GM10847 (cell line): ENCODE measurements around the gene CREB3L4.
A peak's percentile ranks its signal among the peaks of the same experiment; 100 is the strongest.

Source experiments
- POLR2A ChIP-seq: IDR thresholded peaks from 2 replicates; pipeline ENCODE4 v1.6.1; 2011; ENCODE audit not compliant: insufficient read length; ENCODE audit errors: extremely low read depth

The CREB3L4 gene, protein sequence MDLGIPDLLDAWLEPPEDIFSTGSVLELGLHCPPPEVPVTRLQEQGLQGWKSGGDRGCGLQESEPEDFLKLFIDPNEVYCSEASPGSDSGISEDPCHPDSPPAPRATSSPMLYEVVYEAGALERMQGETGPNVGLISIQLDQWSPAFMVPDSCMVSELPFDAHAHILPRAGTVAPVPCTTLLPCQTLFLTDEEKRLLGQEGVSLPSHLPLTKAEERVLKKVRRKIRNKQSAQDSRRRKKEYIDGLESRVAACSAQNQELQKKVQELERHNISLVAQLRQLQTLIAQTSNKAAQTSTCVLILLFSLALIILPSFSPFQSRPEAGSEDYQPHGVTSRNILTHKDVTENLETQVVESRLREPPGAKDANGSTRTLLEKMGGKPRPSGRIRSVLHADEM

DNA sequence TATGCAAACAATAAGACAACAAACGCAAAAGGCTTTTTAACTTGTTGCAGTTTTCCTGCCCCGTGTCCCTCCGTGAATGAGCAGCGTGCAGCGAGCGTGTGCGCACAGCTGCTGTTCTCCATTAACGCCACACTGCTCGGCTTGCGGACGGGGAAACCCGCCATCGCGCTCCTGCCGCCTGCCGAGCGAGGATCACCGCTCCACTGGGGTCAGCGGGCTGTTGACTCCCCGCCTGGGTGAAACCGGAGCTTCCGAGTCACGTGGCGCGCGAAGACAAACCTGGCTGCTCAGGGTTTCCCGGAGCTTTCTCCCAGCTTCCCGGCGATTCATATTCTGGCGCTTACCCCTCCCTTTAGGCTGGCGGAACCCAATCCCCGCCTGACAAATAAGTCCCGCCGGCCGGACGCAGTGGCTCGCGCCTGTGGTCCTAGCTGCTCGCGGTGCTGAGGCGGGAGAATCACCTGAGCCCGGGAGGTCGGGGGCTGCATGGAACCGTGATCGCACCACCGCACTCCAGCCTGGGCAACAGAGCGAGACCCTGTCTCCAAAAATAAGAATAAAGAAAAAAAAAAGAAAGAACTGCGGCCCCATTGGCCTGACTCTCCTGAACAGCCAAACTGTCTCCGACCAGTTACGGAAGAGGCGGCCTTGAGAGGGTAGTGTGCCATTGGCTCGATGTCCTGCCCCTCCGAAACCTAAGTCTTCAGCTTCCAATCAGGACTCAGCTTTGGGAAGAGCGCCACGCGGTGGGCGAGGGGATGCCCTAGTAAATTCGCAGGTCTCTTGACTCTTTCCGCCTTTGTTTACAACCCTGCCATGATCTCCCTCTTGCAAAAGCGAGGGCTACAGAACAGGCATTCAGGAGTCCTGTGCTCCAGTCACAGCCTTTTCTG, at the start of gene CREB3L4:
Gene CREB3L4, plus strand, starts transcription at position 796 of the 893 bp plus-strand sequence. CDS start 624 bp downstream, outside the sequence.
- TF ChIP-seq POLR2A, result peak; percentile 69

DNA sequence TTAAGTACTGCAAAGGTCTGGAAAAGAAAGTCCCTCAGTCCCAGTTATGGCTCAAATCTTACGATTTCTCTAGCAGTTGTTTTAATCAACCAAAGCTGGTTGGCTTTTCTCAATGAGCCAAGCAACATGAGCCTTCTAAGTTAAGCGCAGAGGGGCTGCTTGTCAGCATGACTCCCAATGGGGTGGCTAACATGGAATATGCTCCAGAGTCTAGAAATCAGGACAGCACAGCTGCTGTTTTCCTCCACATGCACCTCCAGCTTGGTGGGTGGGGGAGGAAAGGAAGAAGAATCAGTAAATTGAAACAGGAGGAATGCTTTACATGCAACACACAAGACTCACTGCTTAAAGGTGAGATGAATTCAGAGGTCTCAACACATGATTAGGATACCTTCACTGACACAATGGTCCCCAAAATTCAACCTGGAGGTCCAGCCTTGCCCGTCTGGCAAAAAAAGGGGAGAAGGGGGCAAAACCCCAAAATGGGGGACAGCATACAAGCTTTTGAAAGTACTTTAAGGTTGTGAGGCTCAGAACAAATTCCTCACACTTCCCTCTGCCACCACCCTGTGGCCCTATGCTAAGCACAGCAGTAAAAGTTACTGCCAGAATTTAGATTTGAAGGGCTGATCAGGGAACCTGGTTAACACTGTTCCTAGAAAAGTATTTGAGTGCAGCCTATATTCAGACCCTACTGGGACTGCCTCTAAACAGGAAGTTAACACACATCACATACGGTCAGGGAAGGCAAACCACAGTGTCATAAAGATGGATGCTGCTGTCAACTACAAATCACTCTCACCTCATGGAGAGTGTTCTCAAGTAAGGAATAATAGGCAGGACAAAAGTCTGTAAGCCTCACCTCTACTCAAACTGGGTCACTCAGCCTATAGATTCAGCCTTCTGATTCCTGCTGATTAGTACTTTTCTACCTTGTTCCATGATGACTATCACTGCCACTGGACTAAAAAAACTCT, 47.5 kb upstream of the CREB3L4 start:
- TF ChIP-seq POLR2A, result no peak

DNA sequence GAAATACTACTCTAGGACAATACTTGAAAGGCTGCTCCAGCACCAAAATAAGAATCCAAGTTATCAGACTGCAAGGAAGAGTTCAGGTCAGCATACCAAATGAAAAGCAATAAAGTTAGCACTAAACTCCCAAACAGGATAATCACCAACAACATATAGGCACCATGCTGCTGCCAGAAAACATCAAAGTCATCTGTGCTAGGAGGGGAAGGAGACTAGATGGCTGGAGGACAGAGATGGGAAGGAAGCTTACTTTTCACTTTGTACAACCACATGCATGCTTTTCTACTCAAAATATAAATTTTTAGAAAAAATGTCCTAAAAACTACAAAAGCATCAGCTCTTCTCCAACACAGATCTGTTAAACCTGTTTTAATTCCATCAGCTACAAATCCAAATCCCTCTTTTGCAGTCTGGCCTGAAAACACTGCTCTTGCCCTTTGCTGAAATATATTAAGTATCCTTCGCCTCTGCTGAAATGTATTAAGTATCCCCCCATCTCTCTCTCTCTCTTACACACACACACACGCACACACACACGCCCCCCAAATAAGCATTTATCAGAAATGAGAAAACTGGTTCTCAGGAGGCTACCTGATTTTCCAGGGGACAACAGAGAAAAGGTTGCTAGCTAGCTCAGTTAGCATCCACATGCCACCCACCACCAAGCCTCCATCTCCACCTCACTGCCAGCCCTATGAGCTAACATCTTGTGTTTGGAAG, 46.5 kb upstream of the CREB3L4 start:
- TF ChIP-seq POLR2A, result no peak

DNA sequence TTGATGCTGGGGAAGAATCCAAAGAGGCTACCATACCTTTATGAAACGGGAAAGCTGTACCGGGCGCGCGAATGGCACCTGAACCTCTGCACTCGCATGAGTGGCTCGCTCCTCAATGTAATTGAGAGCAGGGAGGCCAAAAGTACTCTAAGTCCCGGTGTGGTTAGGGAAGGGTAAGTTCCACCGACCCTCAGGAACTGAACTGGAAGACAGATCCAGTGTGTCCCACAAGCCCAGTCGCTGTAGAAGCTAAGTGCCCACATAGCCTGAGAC, 46.0 kb upstream of the CREB3L4 start:
- TF ChIP-seq POLR2A, result no peak

DNA sequence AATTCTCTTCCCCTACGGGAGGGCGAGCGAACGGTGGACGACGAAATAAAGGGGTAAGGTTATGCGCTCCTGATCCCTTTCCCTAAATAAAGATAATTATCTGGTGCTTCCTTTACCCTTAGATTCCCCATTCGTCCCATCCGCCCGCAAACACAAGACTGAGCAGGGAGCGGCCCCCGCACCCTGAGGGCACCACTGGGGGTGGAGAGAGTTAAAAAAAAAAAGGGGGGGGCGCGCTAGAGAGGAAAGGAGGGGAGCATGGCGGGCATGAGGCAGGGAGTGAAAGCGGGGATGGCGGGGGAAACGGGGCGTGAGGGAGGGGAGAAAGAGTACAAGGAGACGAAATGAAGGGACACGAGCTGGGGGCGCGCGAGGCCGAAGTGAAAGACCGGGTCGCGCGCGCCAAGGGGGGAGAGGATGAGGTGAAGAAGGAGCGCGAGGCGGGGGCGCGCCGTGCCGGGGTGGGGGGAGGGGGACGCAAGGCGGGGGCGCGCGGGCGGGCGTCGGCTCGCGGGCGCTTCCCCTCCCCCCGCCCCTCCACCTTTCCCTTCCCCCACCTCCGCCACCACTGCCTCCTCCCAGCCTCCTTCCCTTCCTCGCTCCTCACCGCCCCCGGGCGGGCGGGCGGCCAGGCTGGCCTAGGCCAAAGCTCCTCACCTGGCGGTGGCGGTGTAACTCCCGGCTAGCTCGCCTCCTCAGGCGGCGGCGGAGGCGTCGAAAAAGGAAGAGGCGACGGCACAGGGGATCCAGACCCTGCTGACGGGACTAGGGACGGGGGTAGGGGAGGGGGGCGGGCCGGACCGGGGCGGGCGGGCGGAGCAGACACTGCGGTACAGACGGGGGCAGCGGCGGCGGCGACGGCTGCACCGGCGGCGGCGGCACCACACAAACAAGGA, 45.4 kb upstream of the CREB3L4 start:
- no peak for TF ChIP-seq POLR2A

DNA sequence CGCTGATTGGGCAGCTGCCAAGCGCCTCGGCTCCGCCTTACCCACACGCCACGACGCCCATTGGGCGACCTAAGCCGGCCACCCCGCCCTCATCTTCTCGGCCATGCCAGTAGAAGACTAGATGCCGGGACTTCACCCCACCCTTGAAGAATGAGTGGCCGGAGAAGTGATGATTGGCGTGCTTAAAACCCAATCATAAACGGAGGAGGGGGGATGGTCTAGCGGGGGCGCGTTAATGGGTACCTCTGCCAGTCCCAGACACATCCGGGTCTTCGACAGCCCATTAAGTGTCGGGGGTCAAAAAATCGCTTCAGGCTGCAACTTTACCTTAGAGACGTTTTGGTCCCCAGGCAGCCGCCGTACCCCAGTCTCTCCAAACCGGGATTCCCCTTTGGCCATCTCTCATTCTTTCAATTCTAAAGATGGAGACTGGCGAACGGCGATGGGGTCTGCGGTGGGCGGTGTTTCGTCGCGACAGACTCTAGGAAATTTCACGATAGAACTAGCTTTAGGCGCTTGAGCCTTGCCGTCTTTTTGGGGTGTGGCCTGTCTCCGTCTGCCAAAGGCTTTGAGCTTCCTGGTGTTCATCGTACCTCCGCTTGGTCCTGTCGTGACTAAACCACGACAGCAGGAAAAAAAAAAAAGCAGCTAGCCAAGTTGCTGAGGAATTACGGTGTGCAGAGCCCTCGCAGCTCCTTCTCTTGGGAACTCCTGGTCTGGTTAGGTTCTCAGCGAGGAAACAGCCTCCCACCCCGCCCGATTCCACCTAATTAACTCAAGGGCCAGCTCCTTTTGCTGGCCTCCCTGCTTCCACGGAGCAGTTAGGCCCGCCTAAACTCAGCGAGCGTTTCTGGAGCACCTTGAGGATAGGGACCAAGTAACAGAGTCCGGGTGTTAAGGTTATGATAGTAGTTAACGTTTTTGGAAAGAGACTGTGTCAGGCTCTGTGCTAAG, 44.5 kb upstream of the CREB3L4 start, which contains the start of gene GATAD2B:
Gene GATAD2B, minus strand, starts transcription at position 1 of the 954 bp plus-strand sequence. CDS start 94,625 bp downstream, outside the sequence.
- TF ChIP-seq POLR2A, result peak; percentile 29

DNA sequence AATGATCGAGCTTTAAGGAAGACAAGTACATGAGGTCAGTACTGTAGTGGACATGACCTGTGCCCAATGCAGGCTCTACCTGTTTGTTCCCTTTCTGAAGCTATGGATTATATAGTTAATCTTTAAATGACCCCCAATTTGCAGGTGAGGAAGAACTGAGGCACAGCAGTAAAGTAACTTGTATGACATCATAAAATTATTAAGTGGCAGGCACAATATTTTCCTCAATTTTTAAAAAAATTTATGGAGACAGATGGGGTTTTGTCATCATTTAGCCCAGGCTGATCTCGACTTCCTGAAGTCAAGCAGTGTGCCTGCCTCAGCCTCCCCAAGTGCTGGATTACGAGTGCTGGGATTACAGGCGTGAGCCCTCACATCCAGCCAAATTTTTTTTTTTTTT, 41.3 kb upstream of the CREB3L4 start:
- TF ChIP-seq POLR2A, result no peak

DNA sequence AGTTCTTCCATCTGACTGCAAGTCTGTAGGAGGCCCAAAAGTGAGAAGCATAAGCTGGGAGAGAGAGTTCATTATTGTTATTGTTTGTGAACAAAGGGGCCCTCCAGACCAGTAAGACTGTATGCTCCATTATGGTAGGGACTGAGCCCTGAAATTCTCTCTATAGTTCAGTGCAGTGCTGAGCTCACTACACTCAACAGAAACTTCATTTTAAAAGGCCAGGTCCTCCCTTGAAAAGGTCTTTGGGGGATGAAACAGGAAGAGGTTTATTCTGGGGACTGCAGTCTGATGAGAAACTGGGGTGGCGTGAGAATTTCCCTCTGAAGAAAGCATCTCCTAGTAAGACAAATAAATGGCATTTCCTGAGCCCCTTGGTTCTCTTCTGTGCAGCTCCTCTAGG, 39.5 kb upstream of the CREB3L4 start:
- no peak for TF ChIP-seq POLR2A

DNA sequence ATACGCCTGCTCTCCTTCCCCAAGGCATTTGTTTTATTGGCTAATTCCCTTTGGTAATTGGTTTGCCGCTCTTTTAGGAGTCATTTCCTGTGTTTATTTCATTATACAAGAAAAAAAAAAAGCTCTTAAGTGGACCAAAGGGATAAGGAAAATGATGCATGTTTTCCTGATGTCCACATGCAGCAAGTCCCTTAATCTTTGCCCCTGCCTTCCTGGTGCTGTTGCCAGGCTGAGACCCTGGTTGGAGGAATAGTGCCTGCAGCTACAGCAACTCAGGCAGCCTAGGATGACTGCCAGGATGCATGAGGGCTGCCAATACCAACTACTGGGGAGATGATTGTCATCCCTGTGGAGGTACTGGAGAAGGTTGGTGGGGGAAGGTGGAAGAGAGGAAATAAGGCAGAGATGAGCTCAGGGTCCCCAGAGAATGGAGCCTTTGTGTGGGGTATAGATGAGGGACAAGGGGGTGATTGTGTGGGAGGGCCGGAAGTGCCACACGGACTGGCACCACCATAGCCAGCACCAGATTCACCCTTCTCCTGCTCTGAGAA, 38.8 kb upstream of the CREB3L4 start:
- TF ChIP-seq POLR2A, result no peak

DNA sequence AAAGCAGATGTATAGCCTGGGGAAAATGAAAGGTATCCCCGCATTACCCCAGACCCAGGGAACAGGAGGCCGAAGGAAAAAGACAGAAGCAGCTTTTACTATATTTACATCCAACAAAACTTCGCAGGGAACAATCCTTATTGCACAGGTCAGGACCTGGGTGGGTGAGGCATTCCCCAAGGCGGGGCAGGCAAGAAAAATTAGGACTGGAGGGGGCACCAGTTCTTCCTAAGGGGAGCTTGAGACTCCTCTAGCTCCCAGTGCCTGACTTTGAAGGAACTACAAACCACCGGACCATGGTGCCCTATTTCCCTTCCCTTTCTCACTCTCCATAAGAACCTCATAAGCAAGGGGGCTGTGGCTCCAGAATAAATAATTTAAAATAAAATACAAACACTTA, 38.3 kb upstream of the CREB3L4 start:
- no peak for TF ChIP-seq POLR2A

DNA sequence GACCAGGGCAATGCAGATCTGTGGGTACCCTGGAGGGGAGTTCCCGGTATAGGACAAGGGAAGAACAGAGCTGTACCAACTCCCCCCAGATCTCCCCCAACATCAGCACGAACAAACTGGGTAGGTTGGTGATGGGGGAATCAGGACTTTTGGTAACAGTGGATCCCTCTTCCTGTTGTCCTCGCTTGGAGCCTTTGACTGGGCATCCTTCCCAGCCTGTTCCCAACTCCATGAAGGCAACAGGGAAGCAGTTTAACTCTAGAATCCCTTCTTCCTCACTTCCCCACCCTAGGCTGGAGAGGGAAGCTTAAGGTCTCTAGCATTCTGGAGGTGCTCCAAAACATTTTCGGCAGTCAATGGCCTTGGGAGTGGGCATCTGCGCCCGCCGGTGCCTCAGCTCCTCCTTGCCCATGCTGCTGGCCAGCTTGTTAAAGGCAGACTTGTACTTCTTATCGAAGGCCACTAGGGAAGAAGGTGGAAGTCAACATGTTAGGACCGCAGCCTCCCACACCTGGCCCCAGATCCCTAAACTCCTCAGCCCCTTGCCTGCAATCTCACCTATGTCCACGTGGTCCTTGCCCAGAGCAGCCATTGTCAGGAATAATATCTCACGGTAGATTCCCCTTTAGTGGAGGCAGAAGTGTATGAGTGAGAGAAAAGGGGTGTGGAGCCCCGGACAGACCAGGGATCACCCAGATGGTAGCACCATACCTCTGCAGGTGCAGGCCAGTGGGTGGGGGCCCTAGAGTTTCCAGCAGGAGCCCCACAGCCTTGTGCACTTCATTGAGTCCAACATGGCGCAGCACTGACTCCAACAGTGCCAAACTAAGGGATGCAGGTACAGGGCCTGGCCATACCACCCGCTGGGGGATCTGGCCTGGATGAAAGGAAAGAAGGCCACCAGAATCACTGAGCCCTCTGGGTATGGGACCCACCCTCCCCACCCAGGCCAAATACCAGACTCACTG, 37.4 kb upstream of the CREB3L4 start:
- no peak for TF ChIP-seq POLR2A
